Activated CD4-positive, alpha-beta T cell treated with anti-CD3 and anti-CD28 coated beads, Interleukin-2, amount 10 ng/mL, durations not matched to agents 7 days and 5 days (primary cell): ENCODE data around the gene DAPK2. TPM values are rescaled to one million over a fixed set of nuclear protein-coding genes. Genes with fewer than 3 reads are reported as not detected.

Experiments used
- CTCF ChIA-PET: fragments of 350-600 bp; sonication (Branson Sonifier 250); formaldehyde crosslinking; loops from one replicate; lab custom pipeline; 2021; ENCODE audit warnings: antibody characterized with exemption; lab: Charles Lee
- POLR2A ChIA-PET: fragments of 350-600 bp; sonication (Branson Sonifier 250); formaldehyde crosslinking; loops from one replicate; lab custom pipeline; 2021; ENCODE audit warnings: antibody characterized with exemption; lab: Charles Lee
- DNase-seq: peaks from one replicate; pipeline ENCODE4 v3.0.0-alpha.2; 2020
- H3K27ac Mint-ChIP-seq: one replicate; pipeline ENCODE4 v1.8.0; 2021; ENCODE audit warnings: mild to moderate bottlenecking, moderate library complexity, mixed read lengths
- H3K27me3 Mint-ChIP-seq: one replicate; pipeline ENCODE4 v1.8.0; 2021; ENCODE audit warnings: mixed read lengths
- H3K36me3 Mint-ChIP-seq: one replicate; pipeline ENCODE4 v1.8.0; 2021; ENCODE audit warnings: low read depth, mixed read lengths
- H3K4me1 Mint-ChIP-seq: one replicate; pipeline ENCODE4 v1.8.0; 2021; ENCODE audit warnings: mixed read lengths
- H3K4me3 Mint-ChIP-seq: one replicate; pipeline ENCODE4 v1.8.0; 2021; ENCODE audit warnings: mild to moderate bottlenecking, moderate library complexity, mixed read lengths
- H3K9me3 Mint-ChIP-seq: one replicate; pipeline ENCODE4 v1.8.0; 2021; ENCODE audit warnings: mixed read lengths
- total RNA-seq, 2 experiments: library from RNA; stranded (reverse); gene quantifications; one replicate each; pipeline ENCODE4 v1.2.3, GENCODE V29; 2021

Gene DAPK2
- total RNA-seq, 2 experiments from 2014 or later, result 0.83 to 0.87 TPM

DNA sequence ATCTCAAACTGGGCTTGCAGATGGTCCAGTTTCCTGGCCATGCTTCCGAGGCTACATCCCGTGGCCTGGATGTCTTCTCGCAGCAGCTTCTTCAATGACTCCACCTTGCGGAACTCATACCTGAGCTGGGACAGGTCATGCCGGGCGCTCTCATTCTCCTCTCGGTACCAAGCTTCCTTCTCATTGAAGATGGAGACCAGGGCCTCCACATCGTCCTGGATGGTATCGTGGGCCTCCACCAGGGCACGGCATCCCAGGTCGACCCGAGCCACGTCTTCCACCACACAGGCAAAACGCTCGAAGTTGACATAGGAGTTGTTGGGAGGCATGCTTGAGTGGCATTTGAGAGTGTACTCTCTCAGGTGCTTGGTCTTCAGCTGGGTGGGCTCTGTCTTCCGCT, 123.4 kb downstream of the DAPK2 start:
- POLR2A ChIA-PET, result no interaction called here
- no peaks in the 10 kb centered on the region for H3K36me3 Mint-ChIP-seq
- no peaks in the 10 kb centered on the region for H3K27me3 Mint-ChIP-seq
- DNase-seq, result no peak
- no peaks in the 10 kb centered on the region for H3K9me3 Mint-ChIP-seq
- no peak overlapping the region for H3K27ac Mint-ChIP-seq
- peaks cover 17% of the 10 kb centered on the region for H3K4me1 Mint-ChIP-seq
- CTCF ChIA-PET, result interaction anchor here (0.6 to 1.9 kb wide), 3 partner anchors 9 to 30 kb away, joined by 3 to 6 read pairs (median 4); no protein-coding TSS in a partner anchor
- H3K4me3 Mint-ChIP-seq, result no peak overlapping the region

DNA sequence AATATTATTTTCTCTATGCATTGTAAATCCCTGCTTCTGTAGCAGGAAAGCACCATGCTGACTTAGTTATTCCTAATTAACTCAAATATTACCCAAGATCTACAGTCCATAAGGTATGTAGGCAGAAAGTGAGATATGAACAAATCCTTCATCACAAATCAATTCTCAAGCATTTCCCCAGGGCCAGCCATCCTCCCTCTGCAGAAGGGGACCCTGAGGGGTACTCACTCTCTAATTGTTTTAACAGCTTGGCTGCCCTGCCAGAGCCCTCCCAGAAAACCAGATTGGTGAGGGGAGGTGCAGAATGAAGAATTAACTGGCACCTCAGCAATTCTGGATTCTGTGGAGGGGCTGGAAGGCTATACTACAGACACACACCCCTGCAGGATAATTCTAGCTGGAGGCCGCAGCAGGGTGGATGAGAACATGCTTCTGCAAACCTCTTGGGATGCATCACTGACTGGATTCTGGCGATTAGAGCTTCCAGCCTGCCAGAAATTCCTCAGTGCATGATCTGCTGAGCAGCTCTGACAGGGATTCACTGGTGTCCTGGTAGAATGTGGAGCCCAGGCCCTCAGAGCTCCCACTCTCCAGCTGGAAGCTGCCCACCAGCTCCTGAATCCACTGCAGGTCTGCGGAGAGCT, 123.9 kb downstream of the DAPK2 start:
- POLR2A ChIA-PET, result no interaction called here
- H3K27me3 Mint-ChIP-seq, result no peaks in the 10 kb centered on the region

DNA sequence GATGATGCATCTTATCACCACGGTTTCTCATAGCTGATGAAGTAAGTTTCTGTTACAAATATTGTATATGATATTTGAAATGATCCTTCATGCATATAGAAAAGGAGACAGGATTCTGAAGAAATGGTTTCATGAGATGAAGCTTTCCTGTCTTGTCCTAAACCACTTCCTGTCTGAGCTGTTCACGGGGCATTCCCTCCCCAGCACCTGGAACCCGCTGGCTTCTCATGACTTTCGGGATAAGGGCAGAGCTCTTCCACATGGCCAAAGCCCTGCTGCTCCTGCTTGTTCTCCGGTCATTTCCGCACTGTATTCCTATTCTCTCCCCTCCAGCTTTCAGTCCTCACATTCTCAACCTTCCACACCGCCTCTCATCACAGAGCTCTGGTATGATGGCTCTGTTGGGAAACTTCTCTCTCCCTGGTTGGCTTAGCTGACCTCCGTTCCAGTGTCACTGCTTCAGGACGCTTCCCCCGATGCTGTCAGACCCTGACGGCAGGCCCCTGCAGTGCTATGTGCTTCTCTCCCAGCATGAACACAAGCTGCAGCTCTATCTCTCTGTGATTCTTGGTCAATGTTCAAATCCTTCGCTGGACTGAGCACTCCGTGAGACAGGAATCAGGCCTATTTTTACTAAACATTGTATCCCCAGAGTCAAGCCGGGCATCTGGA, 125.6 kb downstream of the DAPK2 start:
- Mint-ChIP-seq H3K27ac (no peak overlapping the region), H3K4me1 (peaks cover 17% of the 10 kb centered on the region), H3K9me3 (no peaks in the 10 kb centered on the region), H3K36me3 (no peaks in the 10 kb centered on the region), H3K4me3 (no peak overlapping the region), H3K27me3 (peaks cover 3% of the 10 kb centered on the region)
- ChIA-PET CTCF (interaction anchor here (0.7 to 3.8 kb wide), 6 partner anchors 13 to 148 kb away, joined by 3 to 21 read pairs (median 4); partner anchors contain the start of gene DAPK2), POLR2A (no interaction called here)
- DNase-seq, result no peak

More for the DNA sequence above, 123.9 kb downstream of the DAPK2 start:
- DNase-seq, result no peak
- CTCF ChIA-PET, result interaction anchor here (0.6 to 1.9 kb wide), 3 partner anchors 10 to 30 kb away, joined by 3 to 6 read pairs (median 4); no protein-coding TSS in a partner anchor
- no peaks in the 10 kb centered on the region for H3K9me3 Mint-ChIP-seq
- H3K36me3 Mint-ChIP-seq, result no peaks in the 10 kb centered on the region
- H3K27ac Mint-ChIP-seq, result no peak overlapping the region
- H3K4me3 Mint-ChIP-seq, result no peak overlapping the region
- peaks cover 17% of the 10 kb centered on the region for H3K4me1 Mint-ChIP-seq

DNA sequence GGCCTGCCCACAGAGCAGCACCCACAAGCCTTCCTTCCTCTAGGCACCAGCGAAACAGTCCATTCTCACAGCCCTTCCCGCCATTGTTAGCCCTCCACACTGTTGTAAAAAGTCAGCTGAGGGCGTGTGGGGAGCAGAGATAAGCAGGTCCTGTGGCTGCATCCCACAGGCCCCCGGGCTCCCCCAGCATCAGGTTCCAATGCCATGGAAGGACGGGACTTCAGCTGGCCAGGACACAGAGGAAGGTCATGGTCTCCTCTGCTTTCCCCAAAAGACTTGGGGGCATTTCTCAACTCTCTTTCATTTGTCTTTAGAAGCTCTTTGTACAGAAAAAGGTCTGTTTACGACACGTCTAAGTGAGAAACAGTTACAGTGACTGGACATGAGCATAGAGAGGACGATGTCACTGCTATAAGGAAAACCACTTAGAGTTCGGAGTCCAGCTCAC, 127.4 kb downstream of the DAPK2 start:
- DNase-seq, result no peak
- no peak overlapping the region for H3K27ac Mint-ChIP-seq
- POLR2A ChIA-PET, result no interaction called here
- no peaks in the 10 kb centered on the region for H3K9me3 Mint-ChIP-seq
- H3K4me1 Mint-ChIP-seq, result peaks cover 17% of the 10 kb centered on the region
- CTCF ChIA-PET, result interaction anchor here (1.3 to 3.8 kb wide), 5 partner anchors 13 to 240 kb away, joined by 3 to 21 read pairs (median 5); no protein-coding TSS in a partner anchor
- H3K27me3 Mint-ChIP-seq, result peaks cover 3% of the 10 kb centered on the region
- no peaks in the 10 kb centered on the region for H3K36me3 Mint-ChIP-seq
- no peak overlapping the region for H3K4me3 Mint-ChIP-seq

DNA sequence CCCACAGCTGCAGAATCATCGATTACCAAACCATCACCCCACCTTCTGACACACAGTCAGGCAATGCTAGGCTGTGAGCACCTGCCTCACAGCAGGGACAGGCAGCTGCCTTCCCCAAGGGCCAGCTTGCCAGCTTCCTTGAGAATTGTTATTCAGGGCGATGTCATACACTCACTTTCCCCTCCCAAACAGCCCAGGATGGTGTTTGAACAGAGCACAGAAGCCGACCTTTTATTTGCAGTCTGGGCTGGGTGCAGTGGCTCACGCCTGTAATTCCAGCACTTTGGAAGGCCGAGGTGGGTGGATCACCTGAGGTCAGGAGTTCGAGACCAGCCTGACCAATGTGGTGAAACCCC, 128.0 kb downstream of the DAPK2 start:
- no peak overlapping the region for H3K27ac Mint-ChIP-seq
- H3K9me3 Mint-ChIP-seq, result no peaks in the 10 kb centered on the region
- POLR2A ChIA-PET, result no interaction called here
- peaks cover 17% of the 10 kb centered on the region for H3K4me1 Mint-ChIP-seq
- H3K36me3 Mint-ChIP-seq, result no peaks in the 10 kb centered on the region
- CTCF ChIA-PET, result interaction anchor here (1.3 to 3.8 kb wide), 5 partner anchors 12 to 239 kb away, joined by 3 to 21 read pairs (median 5); no protein-coding TSS in a partner anchor
- peaks cover 3% of the 10 kb centered on the region for H3K27me3 Mint-ChIP-seq
- DNase-seq, result no peak
- no peak overlapping the region for H3K4me3 Mint-ChIP-seq

DNA sequence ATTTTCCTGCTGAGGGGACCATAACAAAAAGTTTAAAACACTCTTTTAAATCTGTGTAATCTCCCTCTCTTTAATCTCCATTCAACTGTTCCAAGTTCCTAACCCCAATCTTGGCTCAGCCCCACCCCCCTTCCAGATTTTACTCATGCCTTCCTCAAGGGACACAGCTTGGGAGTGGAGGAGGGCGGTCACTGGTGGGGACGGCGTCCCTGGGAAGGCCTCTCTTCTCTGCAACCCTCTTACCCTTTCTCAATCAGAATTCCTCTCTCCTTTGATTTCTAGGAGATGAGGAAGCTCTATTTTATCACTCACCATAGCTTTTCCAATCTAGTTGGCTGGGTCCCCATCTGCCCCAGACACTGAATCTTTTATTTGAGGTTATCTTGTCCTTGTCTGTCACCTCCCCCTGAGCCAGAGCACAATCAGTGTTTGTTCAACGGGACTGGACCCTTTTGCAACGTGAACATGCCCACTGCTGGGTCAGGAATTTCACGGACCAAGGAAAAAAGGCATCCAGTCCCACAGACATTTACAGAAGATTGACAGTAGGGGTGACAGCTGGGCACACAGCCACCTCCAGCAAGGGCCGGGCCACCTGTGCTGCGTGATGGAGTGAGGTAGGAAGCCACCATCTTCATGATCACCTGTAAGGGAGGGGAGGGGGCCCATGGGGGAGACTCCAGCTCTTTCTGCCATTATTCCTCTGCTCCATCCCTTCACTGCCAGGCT, 128.5 kb downstream of the DAPK2 start:
- ChIA-PET CTCF (interaction anchor here (1.3 to 3.8 kb wide), 5 partner anchors 12 to 238 kb away, joined by 3 to 21 read pairs (median 5); no protein-coding TSS in a partner anchor), POLR2A (no interaction called here)
- H3K4me1 Mint-ChIP-seq, result peaks cover 17% of the 10 kb centered on the region
- H3K4me3 Mint-ChIP-seq, result no peak overlapping the region
- H3K27me3 Mint-ChIP-seq, result peaks cover 3% of the 10 kb centered on the region
- no peak overlapping the region for H3K27ac Mint-ChIP-seq
- no peaks in the 10 kb centered on the region for H3K9me3 Mint-ChIP-seq
- no peaks in the 10 kb centered on the region for H3K36me3 Mint-ChIP-seq
- no peak for DNase-seq

DNA sequence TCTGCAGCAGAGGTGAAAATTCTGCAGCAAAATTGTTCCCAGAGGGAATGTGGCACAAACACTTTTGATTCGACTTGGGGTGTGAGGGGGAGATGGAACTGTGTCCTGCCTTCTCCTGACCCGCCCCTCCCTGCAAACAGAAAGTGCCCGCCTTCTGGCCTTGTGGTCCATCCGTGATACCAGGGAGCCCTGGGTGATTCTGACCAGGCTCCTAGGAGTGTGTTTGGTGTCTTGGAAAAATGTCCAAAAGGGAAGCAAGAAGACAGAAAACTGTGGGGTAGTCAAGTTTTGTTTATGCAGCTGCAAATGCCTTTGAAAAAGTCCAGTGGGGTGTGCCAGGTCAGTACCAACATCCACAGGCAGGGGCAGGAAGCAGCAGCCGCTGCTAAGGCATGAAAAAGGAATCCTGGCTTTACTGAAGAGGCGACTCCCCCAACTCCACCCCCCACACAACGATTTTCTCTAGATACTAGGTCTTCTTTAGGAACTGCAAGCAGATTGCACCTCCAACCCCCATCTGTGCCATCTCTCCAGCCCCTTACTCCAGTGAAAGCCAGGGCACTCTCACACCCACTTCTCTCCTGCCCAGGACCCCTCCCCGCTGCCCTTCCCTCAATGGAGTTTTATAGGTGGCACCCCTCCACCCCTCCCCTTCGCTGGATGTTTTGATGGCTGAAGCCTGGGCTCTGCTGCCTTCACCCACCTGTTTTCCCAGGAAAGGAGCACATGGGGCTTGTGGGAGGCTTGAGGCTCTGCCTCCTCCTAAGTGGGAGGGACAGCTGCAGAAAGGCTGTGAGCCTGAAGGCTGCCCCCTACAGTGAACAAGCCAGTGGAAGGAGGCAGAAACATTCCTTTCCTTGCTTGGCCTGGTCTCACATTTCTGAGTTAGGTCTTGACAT, 130.2 kb downstream of the DAPK2 start:
- no peak overlapping the region for H3K4me3 Mint-ChIP-seq
- H3K27ac Mint-ChIP-seq, result no peak overlapping the region
- H3K36me3 Mint-ChIP-seq, result no peaks in the 10 kb centered on the region
- peaks cover 3% of the 10 kb centered on the region for H3K27me3 Mint-ChIP-seq
- ChIA-PET CTCF (interaction anchor here (0.7 kb wide), 1 partner anchor 162 kb away, joined by 3 read pairs; no protein-coding TSS in a partner anchor), POLR2A (no interaction called here)
- H3K9me3 Mint-ChIP-seq, result no peaks in the 10 kb centered on the region
- no peak for DNase-seq
- peaks cover 15% of the 10 kb centered on the region for H3K4me1 Mint-ChIP-seq

DNA sequence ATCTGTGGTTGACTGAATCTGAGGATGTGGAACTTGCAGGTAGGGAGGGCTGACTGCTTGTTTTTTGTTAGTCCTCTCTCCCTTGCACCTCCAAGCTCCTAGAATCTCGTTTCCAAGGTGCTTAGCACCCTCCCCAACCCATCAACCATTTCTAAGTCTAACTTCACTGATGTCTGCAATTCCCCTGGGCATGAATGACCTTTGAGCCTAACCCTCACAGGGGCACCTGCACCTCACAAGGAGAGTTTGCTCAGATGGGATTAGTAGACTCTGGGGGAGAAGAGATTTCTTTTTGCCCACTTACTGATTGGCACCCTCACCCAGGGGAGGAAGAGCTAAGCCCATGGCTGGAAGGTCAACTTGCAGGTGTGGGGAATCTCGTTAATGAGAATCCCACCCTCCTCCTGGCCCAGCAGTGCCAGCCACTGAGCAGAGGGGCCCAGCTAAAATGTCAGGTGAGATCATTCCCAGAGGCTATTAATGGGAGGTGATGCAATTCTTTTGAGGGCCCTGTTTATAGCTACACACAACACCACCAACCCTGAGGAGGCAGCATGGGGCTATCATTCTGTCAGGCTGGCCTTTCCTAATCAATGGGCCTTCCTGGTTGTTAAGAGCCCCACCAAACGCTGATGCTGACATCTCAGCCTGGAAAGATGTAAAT, 130.9 kb downstream of the DAPK2 start:
- no peaks in the 10 kb centered on the region for H3K9me3 Mint-ChIP-seq
- no peak overlapping the region for H3K27ac Mint-ChIP-seq
- DNase-seq, result no peak
- H3K4me1 Mint-ChIP-seq, result peaks cover 7% of the 10 kb centered on the region
- POLR2A ChIA-PET, result no interaction called here
- no peaks in the 10 kb centered on the region for H3K36me3 Mint-ChIP-seq
- CTCF ChIA-PET, result no interaction called here
- H3K27me3 Mint-ChIP-seq, result peaks cover 3% of the 10 kb centered on the region
- no peak overlapping the region for H3K4me3 Mint-ChIP-seq

DNA sequence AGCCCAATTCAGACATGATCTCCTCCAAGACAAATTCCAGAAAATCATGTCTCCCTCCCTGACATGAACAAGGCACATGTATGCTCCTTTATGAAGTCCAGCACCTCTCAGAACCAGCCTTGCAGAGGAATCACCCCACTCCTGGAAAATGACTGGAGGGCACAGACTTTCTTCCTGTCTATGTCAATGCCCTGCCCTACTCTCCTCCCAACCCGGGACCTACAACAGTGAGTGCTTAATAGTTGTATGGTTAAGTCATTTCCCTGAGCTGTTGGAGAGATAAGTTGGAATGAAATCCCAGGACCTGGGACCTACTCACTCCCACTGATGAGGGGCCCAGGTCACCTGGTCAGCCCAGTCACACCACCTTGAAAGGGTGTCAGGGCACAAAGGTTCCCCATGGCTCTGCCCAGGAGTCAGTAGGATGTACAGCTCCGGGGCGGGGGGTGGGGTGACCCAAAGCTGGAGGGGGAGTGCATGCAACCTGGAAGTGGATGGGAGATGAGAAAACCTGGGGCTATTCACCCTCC, 132.4 kb downstream of the DAPK2 start:
- H3K36me3 Mint-ChIP-seq, result no peaks in the 10 kb centered on the region

DNA sequence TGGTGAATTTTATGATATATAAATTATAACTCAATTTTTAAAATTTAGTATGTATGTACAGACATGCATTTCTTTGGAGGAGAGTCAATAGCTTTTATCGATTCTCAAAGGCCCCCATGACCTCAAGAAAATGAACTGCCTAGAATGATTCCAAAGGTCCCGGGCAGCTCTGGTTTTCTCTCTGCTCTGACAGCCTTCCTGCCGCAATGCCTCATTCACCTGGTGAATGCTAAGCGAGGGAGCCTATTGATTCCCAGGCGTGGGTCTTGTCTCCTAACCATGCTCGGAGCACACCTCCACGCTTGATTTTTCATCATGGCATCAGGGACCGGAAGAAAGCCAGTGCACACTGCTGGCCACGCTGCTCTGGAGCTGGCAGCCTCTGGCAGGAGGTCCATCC, 132.9 kb downstream of the DAPK2 start:
- CTCF ChIA-PET, result interaction anchor here (1.4 kb wide), 1 partner anchor 32 kb away, joined by 3 read pairs; no protein-coding TSS in a partner anchor
- no peak for DNase-seq
- H3K27me3 Mint-ChIP-seq, result peaks cover 3% of the 10 kb centered on the region
- H3K36me3 Mint-ChIP-seq, result no peaks in the 10 kb centered on the region
- H3K4me1 Mint-ChIP-seq, result peaks cover 2% of the 10 kb centered on the region
- no peak overlapping the region for H3K27ac Mint-ChIP-seq
- no peaks in the 10 kb centered on the region for H3K9me3 Mint-ChIP-seq
- no peak overlapping the region for H3K4me3 Mint-ChIP-seq
- POLR2A ChIA-PET, result no interaction called here

More for the DNA sequence above, 132.4 kb downstream of the DAPK2 start:
- ChIA-PET CTCF (no interaction called here), POLR2A (no interaction called here)
- no peak overlapping the region for H3K4me3 Mint-ChIP-seq
- no peak for DNase-seq
- peaks cover 3% of the 10 kb centered on the region for H3K27me3 Mint-ChIP-seq
- H3K4me1 Mint-ChIP-seq, result no peaks in the 10 kb centered on the region
- H3K27ac Mint-ChIP-seq, result no peak overlapping the region
- H3K9me3 Mint-ChIP-seq, result no peaks in the 10 kb centered on the region

DNA sequence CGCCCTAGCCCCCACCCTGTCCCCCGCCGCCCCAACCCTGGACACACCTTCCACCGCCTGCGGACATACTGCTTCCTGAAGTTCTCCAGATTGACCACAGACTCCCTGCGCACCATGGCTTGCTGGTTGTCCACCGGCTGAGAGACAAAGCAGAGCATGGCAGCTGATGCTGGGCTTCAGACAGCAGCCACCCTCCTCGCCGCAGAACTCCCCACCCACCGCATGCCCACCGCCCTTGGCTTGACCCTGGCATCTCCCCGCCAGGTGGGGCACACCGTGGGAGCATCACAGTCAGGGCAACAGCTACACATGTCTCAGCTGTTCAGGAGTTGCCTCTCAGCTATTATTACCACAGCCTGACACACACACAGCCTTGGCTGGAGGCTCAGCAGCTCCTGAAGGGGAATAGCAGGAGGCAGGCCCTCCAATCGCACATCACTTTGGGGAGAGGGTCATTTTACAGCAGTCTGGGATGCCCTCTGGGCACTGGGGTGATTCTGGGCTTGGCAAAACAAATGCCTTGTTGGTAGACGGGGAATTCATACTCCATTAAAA, 134.1 kb downstream of the DAPK2 start:
- Mint-ChIP-seq H3K4me1 (peaks cover 2% of the 10 kb centered on the region), H3K36me3 (no peaks in the 10 kb centered on the region), H3K9me3 (no peaks in the 10 kb centered on the region), H3K4me3 (no peak overlapping the region), H3K27ac (no peak overlapping the region), H3K27me3 (peaks cover 3% of the 10 kb centered on the region)
- CTCF ChIA-PET, result interaction anchor here (0.6 to 1.4 kb wide), 5 partner anchors 10 to 53 kb away, joined by 3 to 4 read pairs (median 3); no protein-coding TSS in a partner anchor
- POLR2A ChIA-PET, result no interaction called here
- DNase-seq, result no peak
